GM12872 (cell line): ENCODE data around the gene BOD1L1.
A peak's percentile ranks its signal among the peaks of the same experiment; 100 is the strongest.

Experiments
- CTCF ChIP-seq: IDR thresholded peaks from 3 replicates; pipeline ENCODE4 v1.5.1; 2011; ENCODE audit warnings: low read depth, mild to moderate bottlenecking, low read length, moderate library complexity; ENCODE audit not compliant: insufficient read depth

The BOD1L1 gene

GRCh38 chr4:13599159-13599558, 28.4 kb downstream of the BOD1L1 start:
- peak; percentile 31; the same call in 1 of the 3 replicates for TF ChIP-seq CTCF

GRCh38 chr4:13597604-13598003, 29.9 kb downstream of the BOD1L1 start:
- TF ChIP-seq CTCF, result no peak

GRCh38 chr4:13597141-13597540, 30.4 kb downstream of the BOD1L1 start:
- no peak for TF ChIP-seq CTCF

GRCh38 chr4:13592220-13592619, 35.3 kb downstream of the BOD1L1 start:
- no peak for TF ChIP-seq CTCF

GRCh38 chr4:13590766-13591165, 36.8 kb downstream of the BOD1L1 start:
- no peak for TF ChIP-seq CTCF

GRCh38 chr4:13588954-13589353, 38.6 kb downstream of the BOD1L1 start:
- TF ChIP-seq CTCF, result no peak

- no peak for TF ChIP-seq CTCF
Observed at GRCh38 chr4:13584481-13584880, 43.0 kb downstream of the BOD1L1 start.

- TF ChIP-seq CTCF, result no peak
Observed at GRCh38 chr4:13580036-13580435, 47.5 kb downstream of the BOD1L1 start.
